AG04450 (cell line): ENCODE measurements around the gene DUSP1. TPM values are rescaled to one million over a fixed set of nuclear protein-coding genes. Genes with fewer than 3 reads are reported as not detected.

Experiments
- CTCF ChIA-PET: fragments of 300-600, 350-600 bp; formaldehyde crosslinking; extraction: SDS; loops from one replicate; lab custom pipeline; 2022; ENCODE audit warnings: antibody characterized with exemption, inconsistent platforms; lab: Charles Lee
- POLR2A ChIA-PET: fragments of 350-600 bp; formaldehyde crosslinking; extraction: SDS; loops from one replicate; lab custom pipeline; 2021; ENCODE audit warnings: antibody characterized with exemption, inconsistent platforms; lab: Yijun Ruan, JAX
- DNase-seq: peaks from one replicate; pipeline ENCODE4 v3.0.0-alpha.2; 2011; ENCODE audit warnings: low read depth, low spot score
- H3K27ac ChIP-seq: one replicate; pipeline ENCODE4 v1.5.1; 2012; ENCODE audit warnings: low read depth, low read length, control low read depth
- H3K27me3 ChIP-seq: one replicate; pipeline ENCODE4 v1.6.0; 2012; ENCODE audit warnings: low read length; ENCODE audit not compliant: control insufficient read depth, insufficient read depth
- H3K4me3 ChIP-seq: 2 replicates; pipeline ENCODE4 v1.5.1; 2011; ENCODE audit warnings: mild to moderate bottlenecking, low read depth, low read length, control low read depth
- H3K9me3 ChIP-seq: 2 replicates; pipeline ENCODE4 v1.5.1; 2012; ENCODE audit warnings: low read length; ENCODE audit not compliant: control insufficient read depth, insufficient read depth
- CTCF ChIP-seq: IDR thresholded peaks from 2 replicates; pipeline ENCODE4 v1.5.1; 2011; ENCODE audit warnings: low read depth, low read length, control low read depth, inconsistent platforms
- polyA plus RNA-seq: library from polyadenylated mRNA; depleted of rRNA; stranded (reverse); fragments of >200 nt; gene quantifications from 2 replicates; pipeline ENCODE4 v1.2.3, GENCODE V29; 2011

The DUSP1 gene
- polyA plus RNA-seq, 1 experiment: 98.8 TPM

- peaks cover 10% of the 10 kb centered on the region; the same call in 1 of the 2 replicates for H3K9me3 ChIP-seq
- ChIA-PET CTCF (interaction anchor here (0.6 to 1.7 kb wide), 3 partner anchors 22 to 431 kb away, joined by 4 to 14 read pairs (median 4); no protein-coding TSS in a partner anchor), POLR2A (interaction anchor here (3.6 kb wide), 1 partner anchor 22 kb away, joined by 61 read pairs; the partner anchor contains the start of gene DUSP1)
- H3K27me3 ChIP-seq: no peaks in the 10 kb centered on the region
- no peak for TF ChIP-seq CTCF
- no peak for DNase-seq
- peak overlapping the region; percentile 97 for H3K27ac ChIP-seq
- H3K4me3 ChIP-seq: no peak overlapping the region
These were observed 22.8 kb upstream of the DUSP1 start for GRCh38 chr5:172793577-172794488.

- ChIA-PET POLR2A (interaction anchor here (2.0 to 3.6 kb wide), 2 partner anchors 21 kb away, joined by 10 to 61 read pairs; partner anchors contain the start of gene DUSP1), CTCF (interaction anchor here (0.6 to 1.6 kb wide), 2 partner anchors 21 to 432 kb away, joined by 4 to 14 read pairs; no protein-coding TSS in a partner anchor)
- H3K9me3 ChIP-seq: peaks cover 10% of the 10 kb centered on the region; the same call in 1 of the 2 replicates
- DNase-seq: no peak
- no peak for TF ChIP-seq CTCF
- no peaks in the 10 kb centered on the region for H3K27me3 ChIP-seq
- no peak overlapping the region for H3K27ac ChIP-seq
- no peak overlapping the region for H3K4me3 ChIP-seq
These were observed 21.9 kb upstream of the DUSP1 start for GRCh38 chr5:172792701-172793570.

GRCh38 chr5:172791726-172792445 lies 20.9 kb upstream of the DUSP1 start:
- no peak for DNase-seq
- TF ChIP-seq CTCF: no peak
- no peak overlapping the region for H3K4me3 ChIP-seq
- CTCF ChIA-PET: no interaction called here
- no peaks in the 10 kb centered on the region for H3K27me3 ChIP-seq
- POLR2A ChIA-PET: interaction anchor here (2.0 kb wide), 1 partner anchor 20 kb away, joined by 10 read pairs; the partner anchor contains the start of gene DUSP1
- H3K9me3 ChIP-seq: peaks cover 10% of the 10 kb centered on the region; the same call in 1 of the 2 replicates
- no peak overlapping the region for H3K27ac ChIP-seq

- Histone ChIP-seq H3K27ac (no peak overlapping the region), H3K9me3 (peaks cover 10% of the 10 kb centered on the region; the same call in 1 of the 2 replicates), H3K4me3 (no peak overlapping the region), H3K27me3 (no peaks in the 10 kb centered on the region)
- no peak for DNase-seq
- TF ChIP-seq CTCF: no peak
- CTCF ChIA-PET: no interaction called here
- POLR2A ChIA-PET: interaction anchor here (2.0 kb wide), 1 partner anchor 20 kb away, joined by 10 read pairs; the partner anchor contains the start of gene DUSP1
These were observed 20.3 kb upstream of the DUSP1 start for GRCh38 chr5:172791286-172791685.
